ENCODE measurements around the gene TRPT1.

GRCh38 chr11:64207256-64208085, 18.5 kb downstream of the TRPT1 start:
- TF ChIP-seq CTCF (IDR thresholded peaks at IDR 0.05) (no peak), POLR2AphosphoS5 (IDR thresholded peaks at IDR 0.05) (peak; percentile 16)
